GM13977 (cell line): ENCODE results near the gene SLC25A12.
"Not testable (repeated sequence)": the region's sequence is repeated elsewhere in the genome, so short reads cannot be mapped to it uniquely, and the experiment has no call there.

Experiments used
- DNase-seq: peaks from one replicate; pipeline ENCODE4 v3.0.0; 2012; ENCODE audit warnings: low spot score
- in situ Hi-C: fragments of 300-500 bp; cut with MboI; formaldehyde crosslinking; loops from one replicate; pipeline ENCODE4 v1.12.0; 2022; ENCODE audit warnings: low sequenced_read_pairs, low pct_unique_long_range_greater_than_20kb, mixed read lengths, inconsistent platforms; ENCODE audit not compliant: unreplicated experiment
- TF ChIP-seq, protein P1 (sequence below): IDR thresholded peaks from 2 replicates; pipeline ENCODE4 v1.5.1; 2012; ENCODE audit warnings: mild to moderate bottlenecking, control low read depth; ENCODE audit not compliant: insufficient read depth; ENCODE audit errors: extremely low read depth, missing control alignments

The SLC25A12 gene

DNA sequence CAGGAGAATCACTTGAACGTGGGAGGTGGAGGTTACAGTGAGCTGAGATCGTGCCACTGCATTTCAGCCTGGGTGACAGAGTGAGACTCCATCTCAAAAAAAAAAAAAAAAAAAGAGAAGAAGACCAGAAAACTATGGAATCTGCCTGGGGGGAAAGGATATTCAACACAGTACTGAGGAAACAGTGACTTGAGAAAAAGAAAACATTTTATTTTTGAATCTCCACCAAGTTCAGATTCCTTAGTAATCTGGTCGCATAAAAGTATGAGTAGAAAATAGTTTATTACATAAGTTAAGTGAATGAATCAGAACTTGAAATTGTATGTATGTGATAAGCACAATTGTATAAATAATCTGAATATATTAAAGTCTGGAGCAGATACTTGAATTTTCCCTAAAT lies 15.2 kb upstream of the SLC25A12 start:
- DNase-seq: no peak
- TF ChIP-seq, protein P1, sequence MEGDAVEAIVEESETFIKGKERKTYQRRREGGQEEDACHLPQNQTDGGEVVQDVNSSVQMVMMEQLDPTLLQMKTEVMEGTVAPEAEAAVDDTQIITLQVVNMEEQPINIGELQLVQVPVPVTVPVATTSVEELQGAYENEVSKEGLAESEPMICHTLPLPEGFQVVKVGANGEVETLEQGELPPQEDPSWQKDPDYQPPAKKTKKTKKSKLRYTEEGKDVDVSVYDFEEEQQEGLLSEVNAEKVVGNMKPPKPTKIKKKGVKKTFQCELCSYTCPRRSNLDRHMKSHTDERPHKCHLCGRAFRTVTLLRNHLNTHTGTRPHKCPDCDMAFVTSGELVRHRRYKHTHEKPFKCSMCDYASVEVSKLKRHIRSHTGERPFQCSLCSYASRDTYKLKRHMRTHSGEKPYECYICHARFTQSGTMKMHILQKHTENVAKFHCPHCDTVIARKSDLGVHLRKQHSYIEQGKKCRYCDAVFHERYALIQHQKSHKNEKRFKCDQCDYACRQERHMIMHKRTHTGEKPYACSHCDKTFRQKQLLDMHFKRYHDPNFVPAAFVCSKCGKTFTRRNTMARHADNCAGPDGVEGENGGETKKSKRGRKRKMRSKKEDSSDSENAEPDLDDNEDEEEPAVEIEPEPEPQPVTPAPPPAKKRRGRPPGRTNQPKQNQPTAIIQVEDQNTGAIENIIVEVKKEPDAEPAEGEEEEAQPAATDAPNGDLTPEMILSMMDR: no peak
- in situ Hi-C loops: no loop called here

DNA sequence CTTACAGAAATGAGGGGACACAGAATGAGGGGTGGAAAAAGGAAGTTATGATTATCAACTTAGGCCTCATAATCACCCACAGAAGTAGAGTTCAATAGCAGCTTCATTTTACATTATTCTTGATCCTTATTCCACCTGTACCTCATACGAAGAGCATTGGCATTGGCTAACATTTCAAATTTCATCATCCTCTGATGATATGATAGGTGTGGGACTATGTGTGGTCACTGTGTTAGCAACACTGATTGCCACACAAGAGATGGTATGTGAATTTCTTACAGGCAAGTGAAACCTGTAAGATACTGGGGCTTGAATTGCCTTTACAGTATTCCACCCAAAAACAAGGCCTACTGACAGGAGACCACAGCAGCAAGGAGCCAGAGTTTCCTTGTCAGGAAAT lies 14.2 kb upstream of the SLC25A12 start:
- TF ChIP-seq, protein P1: no peak
- in situ Hi-C loops: no loop called here

DNA sequence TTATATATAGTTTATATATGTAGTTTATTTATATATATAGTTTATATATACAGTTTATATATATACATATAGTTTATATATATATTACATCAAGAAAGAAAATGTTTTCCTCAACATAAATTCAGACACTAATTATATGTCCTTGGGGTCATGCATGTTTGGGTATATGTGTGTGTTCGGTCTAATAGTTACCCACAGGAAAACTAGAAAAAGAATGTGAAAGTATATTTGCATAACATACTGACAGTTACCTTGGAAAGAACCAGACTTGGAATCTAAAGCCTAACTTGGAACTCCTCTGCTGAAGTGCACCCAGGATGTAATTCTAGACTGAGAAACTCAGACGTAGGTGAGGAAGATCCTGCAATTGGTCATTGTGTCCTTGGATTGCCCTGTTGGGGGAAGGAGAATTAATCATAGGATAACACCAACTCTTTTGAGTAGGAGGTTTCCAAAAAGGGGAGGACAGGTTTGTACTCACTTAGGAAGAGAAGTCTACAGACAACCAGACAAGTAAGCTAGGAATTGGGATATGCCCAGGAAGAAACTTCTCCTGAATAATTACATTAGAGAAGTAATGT lies 8.9 kb upstream of the SLC25A12 start:
- DNase-seq: peak; percentile 34
- TF ChIP-seq, protein P1: no peak
- in situ Hi-C loops: no loop called here

More for the DNA sequence above, 14.2 kb upstream of the SLC25A12 start:
- no peak for DNase-seq

DNA sequence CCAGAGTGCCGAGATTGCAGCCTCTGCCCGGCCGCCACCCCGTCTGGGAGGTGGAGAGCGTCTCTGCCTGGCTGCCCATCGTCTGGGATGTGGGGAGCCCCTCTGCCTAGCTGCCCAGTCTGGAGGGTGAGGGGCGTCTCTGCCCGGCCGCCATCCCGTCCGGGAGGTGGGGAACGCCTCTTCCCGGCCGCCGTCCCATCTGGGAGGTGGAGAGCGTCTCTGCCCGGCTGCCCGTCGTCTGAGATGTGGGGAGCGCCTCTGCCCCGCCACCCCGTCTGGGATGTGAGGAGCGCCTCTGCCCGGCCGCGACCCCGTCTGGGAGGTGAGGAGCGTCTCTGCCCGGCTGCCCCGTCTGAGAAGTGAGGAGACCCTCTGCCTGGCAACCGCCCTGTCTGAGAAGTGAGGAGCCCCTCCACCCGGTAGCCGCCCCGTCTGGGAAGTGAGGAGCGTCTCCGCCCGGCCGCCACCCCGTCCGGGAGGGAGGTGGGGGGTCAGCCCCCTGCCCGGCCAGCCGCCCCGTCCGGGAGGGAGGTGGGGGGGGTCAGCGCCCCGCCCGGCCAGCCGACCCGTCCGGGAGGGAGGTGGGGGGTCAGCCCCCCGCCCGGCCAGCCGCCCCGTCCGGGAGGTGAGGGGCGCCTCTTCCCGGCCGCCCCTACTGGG lies 5.7 kb upstream of the SLC25A12 start:
- in situ Hi-C loops, DNase-seq: not testable (repeated sequence)

DNA sequence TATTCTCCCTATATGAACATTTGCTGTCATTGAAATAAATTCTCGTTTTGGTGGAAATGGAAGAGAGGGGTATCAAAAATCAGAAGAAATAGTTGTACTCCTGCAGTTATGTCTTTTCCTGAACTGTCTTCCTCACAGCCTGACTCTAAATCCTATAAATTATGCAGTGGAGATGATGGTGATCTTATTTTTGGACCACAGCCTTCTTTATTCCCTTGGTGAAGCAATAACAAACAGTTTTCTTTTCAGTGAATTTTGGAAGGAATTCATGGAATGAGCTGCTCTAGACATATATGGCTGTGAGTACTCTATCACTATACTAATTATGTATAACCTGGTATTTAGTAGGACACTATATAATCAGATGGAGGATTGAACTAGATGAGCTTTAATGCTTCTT lies 1.7 kb upstream of the SLC25A12 start:
- TF ChIP-seq, protein P1: no peak
- in situ Hi-C loops: no loop called here
- no peak for DNase-seq

DNA sequence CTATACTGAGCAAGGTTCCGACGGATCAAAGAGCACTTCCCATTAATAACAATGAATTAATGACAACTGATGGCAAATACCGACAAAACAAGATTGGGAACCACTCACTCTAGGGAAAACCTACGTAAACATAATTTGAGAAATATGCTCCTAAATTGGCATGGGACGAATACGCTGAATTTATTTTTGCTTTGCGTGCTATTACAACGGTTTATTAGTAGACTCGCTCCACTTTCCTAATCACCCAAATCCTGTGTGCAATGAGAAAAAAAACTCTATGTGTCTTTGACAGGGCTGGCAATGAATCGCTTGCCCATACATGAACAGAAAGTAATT lies 536 bp upstream of the SLC25A12 start:
- DNase-seq: no peak
- in situ Hi-C loops: no loop called here
- TF ChIP-seq, protein P1: no peak

DNA sequence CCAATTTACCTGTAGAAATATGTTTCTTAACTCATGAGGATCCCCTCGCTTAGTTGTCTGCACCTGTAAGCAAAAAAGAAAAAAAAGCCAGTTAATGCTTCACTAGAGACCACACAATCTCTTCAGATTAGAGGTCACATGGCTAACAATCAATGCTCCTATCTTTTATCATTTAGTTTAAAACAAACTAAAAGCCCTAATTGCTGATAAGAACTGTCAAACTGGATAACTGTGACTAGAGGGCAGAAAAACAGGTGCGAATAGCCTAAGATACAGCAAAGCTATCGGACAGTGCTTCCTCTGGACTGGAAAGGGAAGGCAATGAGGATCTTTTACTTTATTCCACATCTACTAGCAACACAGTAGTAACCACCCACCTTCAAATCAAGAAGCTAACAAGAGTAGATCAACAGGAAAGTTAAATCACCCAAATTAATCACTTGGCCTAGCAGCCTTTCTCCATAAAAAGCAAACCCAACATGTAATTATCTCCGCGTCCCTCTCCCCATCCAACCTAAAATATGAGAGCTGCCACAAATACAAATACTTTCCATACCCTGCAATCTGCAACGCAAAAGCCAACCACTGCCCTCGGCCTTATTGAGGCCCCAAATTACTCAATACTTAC lies 734 bp downstream of the SLC25A12 start:
- TF ChIP-seq, protein P1: no peak
- DNase-seq: peak; percentile 23
- in situ Hi-C loops: no loop called here
